H9 (cell line): Measurements from ENCODE around the gene CHSY1. TPM values are rescaled to one million over a fixed set of nuclear protein-coding genes. Genes with fewer than 3 reads are reported as not detected.

Source experiments
- DNase-seq: peaks from one replicate; pipeline ENCODE4 v3.0.0-alpha.2; 2017
- H2AFZ ChIP-seq: one replicate; pipeline ENCODE4 v1.6.1; 2013; ENCODE audit warnings: mild to moderate bottlenecking, low read length, control low read depth, moderate library complexity
- H2AK5ac ChIP-seq: 2 replicates; pipeline ENCODE4 v1.6.1; 2013; ENCODE audit warnings: low read length, control low read depth, mixed read lengths; ENCODE audit not compliant: insufficient read length
- H2BK120ac ChIP-seq: one replicate; pipeline ENCODE4 v1.6.1; 2013; ENCODE audit warnings: low read depth, mild to moderate bottlenecking, low read length, control low read depth, inconsistent platforms; ENCODE audit not compliant: poor library complexity, severe bottlenecking
- H2BK12ac ChIP-seq: 2 replicates; pipeline ENCODE4 v1.6.1; 2013; ENCODE audit warnings: low read length, control low read depth, mixed read lengths, low read depth; ENCODE audit not compliant: insufficient read length
- H2BK15ac ChIP-seq: 2 replicates; pipeline ENCODE4 v1.6.1; 2013; ENCODE audit warnings: low read depth, low read length, control low read depth
- H2BK20ac ChIP-seq: one replicate; pipeline ENCODE4 v1.6.1; 2013; ENCODE audit warnings: low read depth, mild to moderate bottlenecking, low read length, control low read depth, inconsistent platforms; ENCODE audit not compliant: poor library complexity, severe bottlenecking
- H2BK5ac ChIP-seq: 2 replicates; pipeline ENCODE4 v1.6.1; 2013; ENCODE audit warnings: low read length, control low read depth, mixed read lengths; ENCODE audit not compliant: insufficient read length
- H3K14ac ChIP-seq: 2 replicates; pipeline ENCODE4 v1.6.1; 2013; ENCODE audit warnings: low read length, control low read depth; ENCODE audit not compliant: insufficient read depth
- H3K18ac ChIP-seq: 2 replicates; pipeline ENCODE4 v1.6.1; 2013; ENCODE audit warnings: low read depth, mild to moderate bottlenecking, mixed read lengths, low read length, control low read depth; ENCODE audit not compliant: insufficient read length
- H3K23ac ChIP-seq: 2 replicates; pipeline ENCODE4 v1.6.1; 2013; ENCODE audit warnings: low read length, control low read depth, mixed read lengths, low read depth; ENCODE audit not compliant: insufficient read length
- H3K23me2 ChIP-seq: 2 replicates; pipeline ENCODE4 v1.6.1; 2013; ENCODE audit warnings: low read depth, mild to moderate bottlenecking, mixed read lengths, low read length, control low read depth; ENCODE audit not compliant: insufficient read length, poor library complexity, severe bottlenecking
- H3K27ac ChIP-seq: 2 replicates; pipeline ENCODE4 v1.5.1; 2013; ENCODE audit warnings: low read length, control low read depth, mixed read lengths, low read depth; ENCODE audit not compliant: insufficient read length
- H3K27me3 ChIP-seq: 2 replicates; pipeline ENCODE4 v1.6.1; 2013; ENCODE audit warnings: low read length, control low read depth, inconsistent platforms; ENCODE audit not compliant: insufficient read depth
- H3K4ac ChIP-seq: 2 replicates; pipeline ENCODE4 v1.6.1; 2013; ENCODE audit warnings: low read depth, mild to moderate bottlenecking, control low read depth, inconsistent platforms, low read length, moderate library complexity
- H3K4me1 ChIP-seq: 2 replicates; pipeline ENCODE4 v1.6.1; 2013; ENCODE audit warnings: low read length, control low read depth, inconsistent platforms; ENCODE audit not compliant: insufficient read depth
- H3K4me2 ChIP-seq: 2 replicates; pipeline ENCODE4 v1.6.1; 2013; ENCODE audit warnings: low read length, control low read depth, mixed read lengths; ENCODE audit not compliant: insufficient read length, insufficient read depth
- H3K56ac ChIP-seq: 2 replicates; pipeline ENCODE4 v1.6.1; 2013; ENCODE audit warnings: low read depth, mild to moderate bottlenecking, mixed read lengths, low read length, control low read depth; ENCODE audit not compliant: insufficient read length
- H3K79me1 ChIP-seq: 2 replicates; pipeline ENCODE4 v1.6.1; 2013; ENCODE audit warnings: low read depth, mild to moderate bottlenecking, moderate library complexity, low read length, control low read depth, inconsistent platforms; ENCODE audit not compliant: insufficient read depth, poor library complexity, severe bottlenecking
- H3K79me2 ChIP-seq: 2 replicates; pipeline ENCODE4 v1.6.1; 2013; ENCODE audit warnings: low read length, control low read depth, inconsistent platforms; ENCODE audit not compliant: insufficient read depth
- H3K9ac ChIP-seq: 2 replicates; pipeline ENCODE4 v1.6.1; 2013; ENCODE audit warnings: low read length, control low read depth, mixed read lengths; ENCODE audit not compliant: insufficient read length; ENCODE audit errors: extremely low read depth
- H3K9me3 ChIP-seq: one replicate; pipeline ENCODE4 v1.6.1; 2013; ENCODE audit warnings: low read depth, low read length, inconsistent platforms; ENCODE audit not compliant: control insufficient read depth
- H3T11ph ChIP-seq: one replicate; pipeline ENCODE4 v1.6.1; 2013; ENCODE audit warnings: mild to moderate bottlenecking, low read length, control low read depth, inconsistent platforms
- H4K20me1 ChIP-seq: one replicate; pipeline ENCODE4 v1.6.1; 2013; ENCODE audit not compliant: control insufficient read depth, insufficient read length, insufficient read depth
- H4K5ac ChIP-seq: 2 replicates; pipeline ENCODE4 v1.6.1; 2013; ENCODE audit warnings: low read depth, mild to moderate bottlenecking, mixed read lengths, low read length, control low read depth; ENCODE audit not compliant: insufficient read length
- H4K8ac ChIP-seq: replicated peaks from 2 replicates; pipeline ENCODE4 v1.6.1; 2013; ENCODE audit warnings: low read length, control low read depth, mixed read lengths, low read depth; ENCODE audit not compliant: insufficient read length
- H4K91ac ChIP-seq: 2 replicates; pipeline ENCODE4 v1.6.1; 2013; ENCODE audit warnings: low read depth, mild to moderate bottlenecking, moderate library complexity, mixed read lengths, low read length, control low read depth; ENCODE audit not compliant: insufficient read length
- H3K27ac Mint-ChIP-seq, 3 experiments: 2 replicates in 2 of 3; 3 replicates in 1 of 3; pipeline ENCODE4 v1.8.0; 2020 to 2021; ENCODE audit warnings: mixed read lengths in 3 of 3, mild to moderate bottlenecking in 1 of 3, moderate library complexity in 1 of 3
- H3K27me3 Mint-ChIP-seq: 2 replicates; pipeline ENCODE4 v1.8.0; 2021; ENCODE audit warnings: low read depth, mild to moderate bottlenecking, moderate library complexity, mixed read lengths
- H3K36me3 Mint-ChIP-seq, 3 experiments: 2 replicates in 2 of 3; 3 replicates in 1 of 3; pipeline ENCODE4 v1.8.0; 2020 to 2021; ENCODE audit warnings: low read depth in 3 of 3, mixed read lengths in 3 of 3; ENCODE audit not compliant: insufficient read depth in 1 of 3
- H3K4me1 Mint-ChIP-seq, 2 experiments: 2 replicates each; pipeline ENCODE4 v1.8.0; 2020; ENCODE audit warnings: mixed read lengths in 2 of 2
- H3K4me3 Mint-ChIP-seq, 2 experiments: 2 replicates in 1 of 2; 3 replicates in 1 of 2; pipeline ENCODE4 v1.8.0; 2020 to 2021; ENCODE audit warnings: mild to moderate bottlenecking in 2 of 2, mixed read lengths in 2 of 2, moderate library complexity in 1 of 2
- H3K9me3 Mint-ChIP-seq, 2 experiments: 2 replicates in 1 of 2; 3 replicates in 1 of 2; pipeline ENCODE4 v1.8.0; 2020; ENCODE audit warnings: mild to moderate bottlenecking in 2 of 2, mixed read lengths in 2 of 2, moderate library complexity in 1 of 2
- WGBS: extraction: QIAGEN DNeasy Blood & Tissue Kit; methylation state at CpG from one replicate; pipeline ENCODE4 v1.1.7; 2013; ENCODE audit warnings: missing lambda C conversion rate, low lambda C conversion rate, mixed read lengths; ENCODE audit not compliant: insufficient read length; ENCODE audit errors: extremely low coverage; 5-methylcytosine and 5-hydroxymethylcytosine counted together
- total RNA-seq: library from RNA; stranded (reverse); gene quantifications from 2 replicates; pipeline ENCODE4 v1.2.1, GENCODE V29; 2021
- TF ChIP-seq, protein P1 (sequence below): fragments of 200-600 bp; sonication (generic); conservative IDR thresholded peaks from 3 replicates; pipeline ENCODE4 v1.8.0; 2021; ENCODE audit warnings: antibody characterized with exemption, mild to moderate bottlenecking

CHSY1 gene
- total RNA-seq, 1 experiment from 2014 or later, result 68.3 TPM

DNA sequence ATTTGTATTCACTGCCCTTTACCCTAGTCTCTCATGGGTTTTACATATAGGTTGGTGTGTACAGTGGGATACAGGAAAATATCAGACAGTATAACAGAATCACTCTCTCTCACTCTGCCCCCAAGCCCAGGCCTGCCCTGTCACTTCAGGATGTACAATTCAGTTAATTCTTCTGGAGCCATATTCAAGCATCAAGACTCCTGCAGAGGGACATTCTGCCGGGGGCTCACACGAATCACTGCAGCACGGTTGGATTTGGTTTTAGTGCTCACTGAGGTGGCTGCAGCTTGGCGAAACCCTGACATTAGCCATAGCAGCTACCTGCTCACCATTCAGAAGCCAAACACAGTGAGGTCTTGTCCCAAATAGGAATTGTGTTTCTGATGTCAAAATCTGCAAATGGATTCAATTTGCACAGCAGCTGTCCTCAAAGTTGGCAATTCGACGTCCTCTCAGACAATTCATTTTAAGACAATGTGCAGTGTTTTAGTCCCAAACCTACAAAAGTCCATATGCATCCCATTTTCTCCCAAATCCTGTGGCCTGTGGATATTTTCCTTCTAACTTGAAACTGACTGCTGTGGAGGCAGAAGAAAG lies 82.9 kb downstream of the CHSY1 start:
- Histone ChIP-seq H2BK15ac (no peak overlapping the region), H3K4ac (no peak overlapping the region), H2AK5ac (no peak overlapping the region), H3K4me1 (no peaks in the 10 kb centered on the region), H3K9ac (no peak overlapping the region), H3K18ac (no peak overlapping the region), H3T11ph (no peak overlapping the region), H3K4me2 (no peak overlapping the region), H4K20me1 (no peaks in the 10 kb centered on the region), H4K91ac (no peak overlapping the region), H3K27me3 (no peaks in the 10 kb centered on the region), H3K23ac (no peak overlapping the region), H3K9me3 (peaks cover 5% of the 10 kb centered on the region), H4K5ac (no peak overlapping the region), H3K27ac (no peak overlapping the region), H2BK120ac (no peak overlapping the region), H2BK12ac (no peak overlapping the region), H2AFZ (no peak overlapping the region), H3K56ac (no peak overlapping the region), H3K14ac (no peak overlapping the region), H4K8ac (no peak overlapping the region), H3K23me2 (no peaks in the 10 kb centered on the region), H3K79me2 (no peaks in the 10 kb centered on the region), H2BK5ac (no peak overlapping the region), H3K79me1 (no peaks in the 10 kb centered on the region), H2BK20ac (no peak overlapping the region)
- Mint-ChIP-seq H3K9me3 (peaks cover 33 to 35% of the 10 kb centered on the region in 2 experiments), H3K4me3 (no peak overlapping the region), H3K4me1 (peaks cover 19 to 21% of the 10 kb centered on the region in 2 experiments), H3K36me3 (peaks cover 17 to 36% (median 28%) of the 10 kb centered on the region in 3 experiments), H3K27ac (0 out of 7 replicates have a peak overlapping the region, but pooled peaks of 1 of the 3 experiments have one; percentile 15), H3K27me3 (peaks cover 2% of the 10 kb centered on the region)
- WGBS, result no CpG with 5 or more reads among the region's 6 CpGs
- no peak for DNase-seq
- TF ChIP-seq, protein P1, sequence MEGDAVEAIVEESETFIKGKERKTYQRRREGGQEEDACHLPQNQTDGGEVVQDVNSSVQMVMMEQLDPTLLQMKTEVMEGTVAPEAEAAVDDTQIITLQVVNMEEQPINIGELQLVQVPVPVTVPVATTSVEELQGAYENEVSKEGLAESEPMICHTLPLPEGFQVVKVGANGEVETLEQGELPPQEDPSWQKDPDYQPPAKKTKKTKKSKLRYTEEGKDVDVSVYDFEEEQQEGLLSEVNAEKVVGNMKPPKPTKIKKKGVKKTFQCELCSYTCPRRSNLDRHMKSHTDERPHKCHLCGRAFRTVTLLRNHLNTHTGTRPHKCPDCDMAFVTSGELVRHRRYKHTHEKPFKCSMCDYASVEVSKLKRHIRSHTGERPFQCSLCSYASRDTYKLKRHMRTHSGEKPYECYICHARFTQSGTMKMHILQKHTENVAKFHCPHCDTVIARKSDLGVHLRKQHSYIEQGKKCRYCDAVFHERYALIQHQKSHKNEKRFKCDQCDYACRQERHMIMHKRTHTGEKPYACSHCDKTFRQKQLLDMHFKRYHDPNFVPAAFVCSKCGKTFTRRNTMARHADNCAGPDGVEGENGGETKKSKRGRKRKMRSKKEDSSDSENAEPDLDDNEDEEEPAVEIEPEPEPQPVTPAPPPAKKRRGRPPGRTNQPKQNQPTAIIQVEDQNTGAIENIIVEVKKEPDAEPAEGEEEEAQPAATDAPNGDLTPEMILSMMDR, result no peak
